DMS 273 (cell line): ENCODE results near the gene TENM4.
"Not testable (repeated sequence)": the region's sequence is repeated elsewhere in the genome, so short reads cannot be mapped to it uniquely, and the experiment has no call there.

Source experiments
- DNase-seq: peaks from one replicate; lab custom pipeline; 2025; ENCODE audit not compliant: unreplicated experiment; lab: John Stamatoyannopoulos, UW

Gene TENM4

GRCh38 chr11:79255965-79256364 is 184.9 kb downstream of the TENM4 start:
- no peak for DNase-seq

- DNase-seq, result no peak
Measured at GRCh38 chr11:79253280-79253679, 187.6 kb downstream of the TENM4 start.

- no peak for DNase-seq
Measured at GRCh38 chr11:79249295-79249993, 191.4 kb downstream of the TENM4 start.

GRCh38 chr11:79244798-79245197 is 196.0 kb downstream of the TENM4 start:
- no peak for DNase-seq

GRCh38 chr11:79244241-79244772 is 196.5 kb downstream of the TENM4 start:
- DNase-seq, result no peak

- DNase-seq, result no peak
Measured at GRCh38 chr11:79243422-79244210, 197.2 kb downstream of the TENM4 start.

GRCh38 chr11:79242616-79243015 is 198.2 kb downstream of the TENM4 start:
- no peak for DNase-seq

GRCh38 chr11:79241852-79242241 is 199.0 kb downstream of the TENM4 start:
- DNase-seq, result no peak

GRCh38 chr11:79241205-79241851 is 199.5 kb downstream of the TENM4 start:
- DNase-seq, result no peak

- DNase-seq, result no peak
Measured at GRCh38 chr11:79237703-79238102, 203.1 kb downstream of the TENM4 start.

GRCh38 chr11:79237091-79237490 is 203.7 kb downstream of the TENM4 start:
- no peak for DNase-seq

GRCh38 chr11:79236541-79236971 is 204.3 kb downstream of the TENM4 start:
- no peak for DNase-seq

- DNase-seq, result no peak
Measured at GRCh38 chr11:79235696-79236095, 205.1 kb downstream of the TENM4 start.

GRCh38 chr11:79232346-79232745 is 208.5 kb downstream of the TENM4 start:
- peak; percentile 54 for DNase-seq

GRCh38 chr11:79229047-79229446 is 211.8 kb downstream of the TENM4 start:
- DNase-seq, result no peak

GRCh38 chr11:79227767-79228755 is 212.8 kb downstream of the TENM4 start:
- DNase-seq, result no peak

- no peak for DNase-seq
Measured at GRCh38 chr11:79227308-79227707, 213.5 kb downstream of the TENM4 start.

- DNase-seq, result no peak
Measured at GRCh38 chr11:79226126-79226525, 214.7 kb downstream of the TENM4 start.

- DNase-seq, result not testable (repeated sequence)
Measured at GRCh38 chr11:79222163-79222562, 218.7 kb downstream of the TENM4 start.

- DNase-seq, result no peak
Measured at GRCh38 chr11:79221444-79222130, 219.2 kb downstream of the TENM4 start.
